ENCODE data around the gene CENPA.

CENPA gene

DNA sequence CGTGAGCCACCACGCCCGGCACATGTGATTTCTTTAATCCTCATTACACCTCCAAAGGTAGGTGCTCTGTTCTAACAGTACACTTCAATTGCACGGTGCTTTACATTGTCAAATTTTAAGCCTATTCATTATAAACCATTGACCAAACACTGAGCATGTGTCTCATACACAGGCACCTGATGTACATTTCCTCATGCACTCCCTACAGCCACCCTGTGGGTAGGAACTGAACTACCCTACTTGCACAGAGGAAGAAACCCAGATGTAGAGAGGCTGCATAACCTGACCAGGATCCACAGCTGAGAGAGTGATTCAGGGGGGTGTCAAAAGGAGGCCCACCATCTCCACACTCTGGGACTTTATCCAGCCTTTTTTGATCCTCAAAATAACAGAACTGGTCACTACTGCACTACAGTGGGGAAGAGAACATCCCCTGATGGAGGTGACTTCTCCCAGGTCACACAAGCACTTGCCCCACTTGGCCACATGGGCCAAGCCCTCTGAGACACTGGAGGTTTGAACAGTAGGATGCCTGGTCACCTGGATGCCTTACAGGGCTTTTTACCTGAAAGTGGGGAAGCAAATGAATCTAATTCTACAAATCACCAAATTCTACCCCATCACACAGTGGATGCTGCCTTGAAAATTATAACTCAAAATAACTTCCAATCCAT lies 55.2 kb downstream of the CENPA start:
- DNase-seq (ENCODE audit: low read depth, low spot score): no peak

DNA sequence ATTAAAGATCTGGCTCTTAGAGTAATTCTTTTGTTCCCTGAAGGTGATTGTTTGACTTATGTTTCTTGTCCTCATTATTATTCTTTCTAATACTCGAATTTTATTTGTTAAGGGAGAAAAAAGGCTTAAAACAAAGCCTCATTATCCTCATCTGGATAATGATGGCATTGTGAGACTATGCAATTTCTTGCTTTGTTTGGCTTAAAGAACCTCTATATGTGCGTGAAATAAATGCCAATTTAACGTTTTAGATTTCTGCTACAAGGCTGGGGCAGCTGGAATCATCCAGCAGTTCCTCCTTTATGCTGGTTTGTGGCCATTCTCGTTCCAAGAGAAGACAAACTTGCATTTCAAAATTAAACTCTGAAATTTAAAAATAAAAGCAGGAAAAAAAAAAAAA lies 57.2 kb downstream of the CENPA start:
- DNase-seq (ENCODE audit: low read depth, low spot score): no peak
